ENCODE measurements around the gene RHOF. TPM values are rescaled to one million over a fixed set of nuclear protein-coding genes. Genes with fewer than 3 reads are reported as not detected.

The RHOF gene
- total RNA-seq, 1 experiment from 2014 or later: 116 TPM

GRCh38 chr12:121799842-121800693 is 6.6 kb upstream of the RHOF start:
- no peaks in the 10 kb centered on the region for H3K27me3 ChIP-seq (ENCODE audit: insufficient read depth, low read length)
- H3K36me3 ChIP-seq (ENCODE audit: control insufficient read depth in 1 of 2, insufficient read depth in 2 of 2, low read length in 2 of 2): no peaks in the 10 kb centered on the region
- peak overlapping the region; percentile 100 for H3K27ac ChIP-seq (ENCODE audit: low read depth, low read length)
- H3K4me1 ChIP-seq (ENCODE audit: control insufficient read depth in 1 of 2, insufficient read depth in 2 of 2, low read length in 2 of 2): peaks cover 45 to 76% of the 10 kb centered on the region in 2 experiments
- ChIA-PET CTCF (interaction anchor here (4.0 kb wide), 1 partner anchor 11 kb away, joined by 26 read pairs; no protein-coding TSS in a partner anchor), POLR2A (interaction anchor here (2.6 kb wide), 1 partner anchor 12 kb away, joined by 9 read pairs; no protein-coding TSS in a partner anchor), RAD21 (ENCODE audit: low non-redundant PET in 1 of 2, low total read pairs in 2 of 2, uncharacterized antibody in 2 of 2, unreplicated experiment in 2 of 2) (interaction anchor here in 1 of 2 experiments (0.6 kb wide), 1 partner anchor 16 kb away, joined by 4 read pairs; no protein-coding TSS in a partner anchor)
- BruUV-seq (replicated peaks): no TSS peak
- intact Hi-C loops (cut with micrococcal nuclease): loop anchor here (1.0 kb wide), 1 partner anchor 39 kb away; no protein-coding TSS in a partner anchor
- no peak overlapping the region for H2AFZ ChIP-seq (ENCODE audit: low read depth, low read length, poor library complexity, severe bottlenecking)
- DNase-seq (ENCODE audit: low read depth, low spot score) (peak; percentile 70), ATAC-seq (peak; percentile 41)
- peak overlapping the region; percentile 45 to 59 for H3K4me3 ChIP-seq (replicated peaks in 1 of 2; ENCODE audit: low read depth in 1 of 2, low read length in 2 of 2)
- no peaks in the 10 kb centered on the region for H4K20me1 ChIP-seq (ENCODE audit: insufficient read depth)
- no peaks in the 10 kb centered on the region for H3K9me3 ChIP-seq (ENCODE audit: control insufficient read depth in 1 of 2, insufficient read depth in 1 of 2, low read depth in 1 of 2, low read length in 2 of 2)
- H3K4me2 ChIP-seq (ENCODE audit: low read length): peak overlapping the region; percentile 99
- no peaks in the 10 kb centered on the region for H3K9me2 ChIP-seq (ENCODE audit: insufficient read depth)
- TF ChIP-seq ZFX (IDR thresholded peaks at IDR 0.05): peak; percentile 78
- TF ChIP-seq JUND (IDR thresholded peaks at IDR 0.05): no peak
- TF ChIP-seq EZH2 (IDR thresholded peaks at IDR 0.05): no peak
- TF ChIP-seq MAX (IDR thresholded peaks at IDR 0.05): no peak
- TF ChIP-seq POLR2AphosphoS5 (IDR thresholded peaks at IDR 0.05; ENCODE audit: low read depth, low read length): peak; percentile 79
- peak; percentile 15 for TF ChIP-seq YY1 (IDR thresholded peaks at IDR 0.05; ENCODE audit: extremely low read depth, insufficient replicate concordance, low read depth, low read length)
- no peak for TF ChIP-seq SP1 (IDR thresholded peaks at IDR 0.05; ENCODE audit: low read depth)
- TF ChIP-seq ELF1 (IDR thresholded peaks at IDR 0.05; ENCODE audit: borderline replicate concordance, low read depth): no peak
- peak; percentile 96 for TF ChIP-seq TCF7L2 (IDR thresholded peaks at IDR 0.05; ENCODE audit: borderline replicate concordance, extremely low read depth, insufficient read depth, insufficient read length)
- TF ChIP-seq POLR2A (IDR thresholded peaks at IDR 0.05; ENCODE audit: borderline replicate concordance, extremely low read depth, insufficient read depth, insufficient read length): no peak
- peaks cover 40% of the 10 kb centered on the region for H3K79me2 ChIP-seq (ENCODE audit: insufficient read depth, low read length)
- H3K9ac ChIP-seq (ENCODE audit: low read length): peak overlapping the region; percentile 98

Data from HCT116 (cell line).